GM19324 (cell line): Measurements from ENCODE around the gene TSHZ1.
"Not testable (repeated sequence)": the region's sequence is repeated elsewhere in the genome, so short reads cannot be mapped to it uniquely, and the experiment has no call there.

Source experiments
- ATAC-seq: cut with Tn5 transposase; IDR thresholded peaks from one replicate; pipeline ENCODE4 v1.9.1; 2021; ENCODE audit warnings: mild to moderate bottlenecking, moderate library complexity; ENCODE audit not compliant: unreplicated experiment, low FRiP score

Gene TSHZ1

GRCh38 chr18:75183524-75183923 lies 27.1 kb upstream of the TSHZ1 start:
- no peak for ATAC-seq

GRCh38 chr18:75183973-75184493 lies 26.6 kb upstream of the TSHZ1 start:
- no peak for ATAC-seq

DNA sequence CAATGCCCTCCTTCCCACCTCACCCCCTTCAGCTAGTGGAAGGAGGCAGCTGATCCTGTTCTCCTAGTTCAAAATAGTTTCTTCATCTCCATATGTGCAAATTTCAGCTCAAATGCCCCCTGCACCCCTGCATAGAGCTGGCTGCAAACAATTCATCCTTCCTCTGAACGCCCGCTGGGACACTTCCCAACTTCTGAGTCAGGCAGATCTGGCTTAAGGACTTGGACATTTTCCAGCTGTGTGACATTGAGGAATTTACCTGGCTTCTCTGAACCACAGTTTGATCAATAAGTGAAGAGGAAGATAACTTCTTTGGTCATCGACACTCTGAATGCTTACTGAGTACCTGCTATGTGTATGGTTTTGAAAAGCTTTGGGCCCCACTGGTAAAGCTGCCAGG lies 25.1 kb upstream of the TSHZ1 start:
- no peak for ATAC-seq

GRCh38 chr18:75187702-75188101 lies 22.9 kb upstream of the TSHZ1 start:
- not testable (repeated sequence) for ATAC-seq

- no peak for ATAC-seq
Observed at GRCh38 chr18:75189696-75190095, 20.9 kb upstream of the TSHZ1 start.

DNA sequence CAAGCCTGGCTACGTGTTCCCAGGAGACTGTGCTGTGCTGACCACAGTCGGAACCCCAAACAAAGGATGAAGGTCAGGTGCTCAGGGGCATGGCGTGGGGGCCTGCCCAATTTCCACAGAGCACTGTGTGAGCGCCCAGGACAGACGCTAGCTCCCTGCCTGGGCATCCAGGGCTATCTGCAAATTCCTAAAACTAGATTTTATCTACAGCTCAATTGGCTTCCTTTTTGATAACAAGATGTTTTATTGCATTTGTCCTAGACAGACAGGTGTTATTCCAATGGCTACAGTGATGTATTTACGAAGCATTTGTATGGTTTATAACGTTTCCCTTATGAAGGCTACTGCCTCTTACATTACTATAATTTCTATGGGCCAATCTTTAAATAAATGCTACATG lies 17.7 kb upstream of the TSHZ1 start:
- ATAC-seq = no peak

DNA sequence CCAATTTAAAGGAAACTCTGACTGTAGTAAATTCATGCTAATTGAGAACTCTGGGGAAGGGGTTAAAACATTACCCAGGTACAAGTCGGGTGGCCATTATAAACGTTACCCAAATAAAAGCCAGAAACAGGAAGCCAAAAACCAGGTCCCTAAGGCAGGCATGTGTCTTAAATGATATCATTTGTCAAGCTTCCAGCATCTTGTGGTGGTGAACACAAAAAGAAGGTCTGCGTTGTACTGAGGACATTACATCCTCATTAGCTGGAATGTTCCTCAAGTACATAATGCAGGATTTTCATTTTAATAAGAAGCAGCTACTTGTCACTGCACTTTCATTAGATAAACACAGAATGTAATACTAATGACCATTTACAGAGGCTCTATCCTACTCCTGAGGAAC lies 12.6 kb upstream of the TSHZ1 start:
- ATAC-seq = no peak

DNA sequence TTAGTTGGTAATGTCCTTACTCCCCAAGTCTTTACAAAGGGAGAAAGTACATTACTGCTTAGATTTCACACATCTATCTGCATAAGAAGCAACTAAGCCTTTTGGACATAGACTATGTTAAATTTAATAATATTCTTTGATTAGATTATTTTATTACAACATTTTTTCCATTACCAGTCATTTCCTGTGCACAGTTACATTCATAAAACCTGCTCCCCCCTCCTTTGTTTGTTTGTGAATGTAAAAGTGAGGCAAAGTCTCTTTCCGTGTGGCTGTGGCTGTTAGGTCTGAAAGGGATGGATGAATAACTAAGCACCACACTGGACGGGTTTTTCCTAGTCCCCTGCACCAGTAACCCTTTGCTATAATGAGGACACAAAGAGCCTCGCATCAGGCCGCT lies 11.3 kb upstream of the TSHZ1 start:
- ATAC-seq = no peak

GRCh38 chr18:75200071-75200470 lies 10.5 kb upstream of the TSHZ1 start:
- ATAC-seq = no peak

DNA sequence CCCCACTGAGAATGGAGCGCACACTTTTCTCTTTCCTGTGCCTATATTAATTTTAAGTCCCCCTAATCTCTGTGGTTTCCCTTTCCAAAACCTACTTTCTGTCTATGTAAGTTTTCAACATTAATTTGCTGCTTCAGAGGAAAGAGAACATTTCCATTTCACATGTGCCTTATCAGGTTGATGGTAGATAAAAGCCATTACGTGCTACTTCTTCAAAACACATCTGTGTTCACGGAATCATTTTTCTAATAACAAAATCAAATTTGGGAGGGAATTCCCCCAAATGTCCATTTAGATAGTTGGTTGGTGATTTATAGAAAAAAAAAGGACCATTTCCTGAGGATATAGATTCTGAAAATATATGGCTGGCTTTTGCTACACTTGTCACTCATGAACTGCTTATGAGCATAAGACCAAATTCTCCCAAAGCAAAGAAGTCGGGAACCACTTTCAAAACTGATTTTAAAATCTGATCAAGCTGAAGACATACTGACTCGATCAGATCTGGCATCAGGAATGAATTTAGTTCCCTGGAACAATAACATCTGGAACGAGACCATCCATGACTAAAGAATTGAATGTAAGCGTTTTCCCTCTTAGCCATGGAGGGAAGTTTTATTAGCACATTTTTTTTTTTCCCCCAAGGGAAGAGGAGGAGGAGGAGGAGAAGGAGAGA lies 9.9 kb upstream of the TSHZ1 start:
- no peak for ATAC-seq

DNA sequence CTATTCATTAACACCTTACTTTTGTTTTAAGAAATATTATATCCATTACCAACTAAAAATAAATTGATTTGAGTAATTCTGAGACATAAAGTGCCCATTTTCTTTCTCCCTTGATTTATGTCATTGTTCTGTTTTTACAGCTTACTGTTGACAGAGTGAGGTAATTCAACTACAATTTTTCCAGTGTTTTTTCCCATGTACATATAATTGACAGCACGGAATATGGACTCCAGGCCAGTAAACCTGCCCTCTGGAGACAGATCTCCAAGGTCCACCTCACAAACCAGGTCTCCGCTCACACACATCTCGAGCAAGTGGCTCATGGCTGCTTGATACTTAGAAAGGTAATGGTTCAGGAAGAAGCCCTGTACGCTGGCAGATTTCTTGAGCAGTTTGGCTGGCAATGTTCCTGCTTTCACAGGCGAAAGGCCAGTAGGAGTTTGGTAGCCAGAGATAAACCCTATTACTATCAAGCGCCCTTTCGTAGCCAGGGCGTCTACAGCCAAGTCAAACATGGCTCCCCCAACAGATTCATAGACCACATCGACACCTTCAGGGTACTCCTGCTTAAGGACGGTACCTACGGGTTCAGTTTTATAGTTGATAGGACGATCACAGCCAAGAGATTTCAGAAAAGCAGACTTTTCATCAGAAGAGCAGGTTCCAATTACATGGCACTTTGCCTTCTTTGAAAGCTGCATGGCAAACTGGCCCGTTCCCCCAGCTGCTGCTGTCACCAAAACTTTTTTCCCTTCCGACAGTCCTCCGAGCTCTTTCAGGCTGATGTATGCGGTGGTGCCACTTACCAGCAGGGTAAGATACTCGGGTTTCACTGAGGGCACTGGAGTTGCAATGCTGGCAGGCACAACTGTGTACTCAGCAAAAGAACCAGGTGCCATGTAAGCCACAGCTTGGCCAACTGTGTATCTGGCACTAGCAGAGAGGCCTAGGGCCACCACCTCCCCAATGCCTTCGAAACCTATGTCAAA lies 9.0 kb upstream of the TSHZ1 start:
- no peak for ATAC-seq

DNA sequence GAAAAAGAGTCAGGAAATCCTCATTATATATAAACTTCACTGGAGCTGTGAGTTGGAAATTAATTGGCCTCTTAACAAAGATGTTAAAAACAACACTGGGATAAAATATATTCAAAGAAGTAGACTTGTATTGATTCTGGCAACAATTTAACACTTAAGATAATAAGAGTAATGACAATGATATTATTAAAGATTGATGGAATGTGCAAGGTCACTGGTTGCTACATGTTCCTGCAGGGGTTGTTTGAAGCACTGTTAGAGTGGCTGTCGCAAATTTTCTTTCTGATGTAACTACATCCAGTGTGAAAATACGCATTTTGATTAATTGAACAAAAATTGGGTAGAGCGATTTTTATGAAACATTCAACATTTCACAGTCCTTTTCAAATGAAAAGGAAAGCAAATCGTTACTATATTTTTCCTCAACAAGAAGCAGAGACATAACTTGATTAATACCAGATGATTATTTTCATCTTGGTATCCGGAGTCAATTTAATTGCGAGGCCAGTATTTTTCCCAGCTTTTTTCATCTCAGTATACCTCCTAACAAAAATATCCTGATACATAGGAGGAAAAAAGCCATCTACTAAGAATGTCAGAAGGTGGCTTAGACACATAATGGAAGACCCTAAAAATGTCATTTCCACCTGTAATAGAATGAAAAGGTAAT lies 7.8 kb upstream of the TSHZ1 start:
- no peak for ATAC-seq

DNA sequence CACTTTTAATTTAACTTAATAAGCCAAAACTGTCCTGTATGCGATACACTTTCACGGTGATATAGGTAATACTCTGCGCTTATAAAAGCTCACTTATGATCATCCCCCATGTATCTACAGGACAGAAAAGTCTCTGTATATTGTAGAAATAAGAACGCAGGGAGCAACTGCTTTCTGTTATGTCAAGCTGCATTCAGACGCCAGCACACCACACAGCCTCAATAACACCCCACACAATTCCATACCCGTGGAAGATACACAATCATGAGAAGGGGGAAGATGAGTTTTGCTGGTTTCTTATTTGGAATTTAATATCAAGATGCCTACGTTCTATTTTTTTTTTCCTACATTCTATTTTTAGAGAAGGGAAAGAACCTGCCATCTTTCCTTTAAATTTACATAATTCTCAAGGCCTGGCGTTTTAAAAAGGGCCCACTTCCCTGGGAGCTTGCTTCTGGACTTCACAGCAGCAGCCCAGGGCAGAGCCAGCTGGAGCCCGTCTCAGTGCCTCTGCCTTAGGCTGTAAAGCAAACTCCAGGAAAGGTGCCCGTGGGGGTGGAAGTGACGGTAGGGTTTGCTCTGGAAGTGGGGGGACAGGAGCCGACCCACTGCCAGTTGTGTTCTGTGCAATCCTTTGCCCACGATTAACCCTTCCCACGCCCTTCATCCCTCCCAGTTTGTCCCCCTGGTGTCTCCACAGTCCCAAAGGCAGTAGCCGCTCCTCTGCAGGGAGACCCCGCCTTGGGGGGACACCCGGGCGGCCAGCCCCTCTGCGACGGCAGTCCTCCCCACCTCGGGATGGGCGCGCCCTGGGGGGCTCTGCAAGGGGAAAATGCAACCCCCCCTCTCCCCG lies 7.0 kb upstream of the TSHZ1 start:
- no peak for ATAC-seq

DNA sequence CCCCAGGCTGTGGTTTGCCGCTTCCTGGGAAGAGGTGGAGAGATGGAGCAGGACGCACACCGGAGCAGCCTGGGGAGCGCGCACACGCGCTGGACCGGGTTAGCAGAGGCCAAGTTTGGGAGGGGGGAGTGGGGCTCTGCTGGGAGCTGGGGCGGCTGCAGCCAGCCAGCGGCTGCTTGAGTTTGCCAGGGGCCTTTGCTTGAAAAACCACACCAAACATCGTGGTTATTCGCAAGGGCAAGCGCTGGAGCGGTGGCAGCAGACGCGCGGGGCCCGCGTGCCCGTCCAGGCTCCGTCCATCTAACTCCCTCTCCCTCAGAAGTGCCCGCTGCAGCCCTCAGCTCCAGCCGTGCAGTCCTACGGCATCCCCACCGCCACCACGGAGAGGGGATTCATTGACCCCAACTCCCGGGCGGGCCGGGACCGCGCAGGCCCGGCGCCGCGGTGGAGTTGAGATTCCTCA lies 6.3 kb upstream of the TSHZ1 start:
- no peak for ATAC-seq

DNA sequence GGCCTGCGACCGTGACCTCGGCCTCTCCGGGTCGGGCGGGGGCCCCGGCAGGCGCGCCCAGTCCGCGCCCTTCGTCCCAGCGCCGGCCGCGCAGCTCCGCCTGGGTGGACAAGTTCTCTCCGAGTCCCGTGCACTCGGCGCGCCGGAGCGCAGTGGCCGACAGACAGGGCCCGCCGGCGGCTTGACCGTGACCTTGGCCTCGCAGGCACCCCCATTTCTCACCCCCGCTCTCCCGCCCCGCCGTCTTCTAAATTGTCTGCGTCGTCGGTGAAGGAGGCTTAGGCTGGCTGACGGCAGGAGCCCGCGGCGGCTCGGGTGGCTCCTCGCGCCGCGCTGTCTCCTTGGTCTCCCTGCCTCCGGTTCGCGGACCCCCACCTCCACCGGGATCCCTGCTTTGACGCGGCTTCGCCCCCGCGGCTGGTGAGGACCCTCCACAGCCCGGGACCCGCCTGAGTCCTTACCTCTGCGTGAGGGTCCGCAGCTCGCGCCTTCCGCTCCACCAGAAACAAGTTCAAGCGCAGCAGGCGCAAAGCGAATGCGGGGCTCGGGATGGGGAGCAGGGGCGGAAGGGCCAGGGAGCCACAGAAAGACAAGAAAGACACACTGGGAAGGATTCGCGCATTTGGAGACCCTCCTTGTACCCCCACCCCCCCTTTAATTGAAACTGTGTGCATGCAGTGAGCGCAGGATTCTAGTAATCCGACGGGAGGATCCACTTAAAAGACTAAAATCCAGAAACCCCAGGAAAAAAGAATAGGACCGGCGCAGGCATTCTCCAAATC lies 5.7 kb upstream of the TSHZ1 start:
- ATAC-seq = no peak

GRCh38 chr18:75205514-75206132 lies 5.0 kb upstream of the TSHZ1 start:
- no peak for ATAC-seq

DNA sequence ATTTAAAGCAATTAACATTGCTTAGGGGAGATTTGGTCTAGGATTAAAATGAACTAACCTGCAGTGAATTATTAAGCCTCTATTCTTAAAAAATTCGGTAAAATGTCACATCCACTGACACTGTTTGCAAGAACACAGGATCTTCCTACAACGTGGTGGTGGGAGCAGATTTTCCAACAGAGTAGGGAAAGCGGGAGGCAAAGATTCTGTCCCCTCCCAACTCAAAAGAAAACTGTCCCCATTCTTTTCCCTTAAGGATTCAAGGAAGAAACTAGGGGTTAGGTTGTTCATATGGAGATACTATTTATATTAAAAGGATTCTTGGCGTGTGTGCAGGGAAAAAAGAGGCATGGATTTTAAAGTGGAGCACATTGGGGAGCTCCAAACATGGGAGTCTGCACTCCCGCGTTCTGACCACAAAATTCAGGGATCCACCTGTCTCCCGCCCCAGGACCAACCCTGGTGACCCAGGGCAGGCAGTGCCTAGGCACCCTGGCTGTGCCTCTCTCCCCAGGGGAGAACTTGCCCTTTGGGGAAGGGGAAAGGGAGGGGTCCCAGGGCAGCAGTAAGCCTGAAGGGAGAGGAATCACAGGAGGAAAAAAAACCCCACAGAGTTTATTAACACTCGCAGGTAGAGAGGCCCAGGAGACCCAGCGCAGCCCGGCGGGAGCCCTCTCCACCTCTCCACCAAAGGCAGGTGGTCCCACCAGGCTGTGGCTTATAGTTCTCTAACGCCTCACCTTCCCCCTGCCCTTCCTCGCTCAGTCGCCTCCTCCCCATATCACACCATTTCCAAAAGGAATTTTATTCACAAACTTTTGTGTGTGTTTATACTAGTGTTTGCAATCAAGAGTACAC lies 3.9 kb upstream of the TSHZ1 start:
- ATAC-seq = no peak
